Smooth muscle cell of bladder (primary cell): ENCODE results near the gene COQ3. TPM values are rescaled to one million over a fixed set of nuclear protein-coding genes. Genes with fewer than 3 reads are reported as not detected.

Experiments
- total RNA-seq: library from RNA; depleted of rRNA; stranded (reverse); fragments of >200 nt; gene quantifications from 2 replicates; pipeline ENCODE4 v1.2.3, GENCODE V29; 2014

COQ3 gene
- 3.0 and 4.4 TPM in 2 replicates for total RNA-seq

DNA sequence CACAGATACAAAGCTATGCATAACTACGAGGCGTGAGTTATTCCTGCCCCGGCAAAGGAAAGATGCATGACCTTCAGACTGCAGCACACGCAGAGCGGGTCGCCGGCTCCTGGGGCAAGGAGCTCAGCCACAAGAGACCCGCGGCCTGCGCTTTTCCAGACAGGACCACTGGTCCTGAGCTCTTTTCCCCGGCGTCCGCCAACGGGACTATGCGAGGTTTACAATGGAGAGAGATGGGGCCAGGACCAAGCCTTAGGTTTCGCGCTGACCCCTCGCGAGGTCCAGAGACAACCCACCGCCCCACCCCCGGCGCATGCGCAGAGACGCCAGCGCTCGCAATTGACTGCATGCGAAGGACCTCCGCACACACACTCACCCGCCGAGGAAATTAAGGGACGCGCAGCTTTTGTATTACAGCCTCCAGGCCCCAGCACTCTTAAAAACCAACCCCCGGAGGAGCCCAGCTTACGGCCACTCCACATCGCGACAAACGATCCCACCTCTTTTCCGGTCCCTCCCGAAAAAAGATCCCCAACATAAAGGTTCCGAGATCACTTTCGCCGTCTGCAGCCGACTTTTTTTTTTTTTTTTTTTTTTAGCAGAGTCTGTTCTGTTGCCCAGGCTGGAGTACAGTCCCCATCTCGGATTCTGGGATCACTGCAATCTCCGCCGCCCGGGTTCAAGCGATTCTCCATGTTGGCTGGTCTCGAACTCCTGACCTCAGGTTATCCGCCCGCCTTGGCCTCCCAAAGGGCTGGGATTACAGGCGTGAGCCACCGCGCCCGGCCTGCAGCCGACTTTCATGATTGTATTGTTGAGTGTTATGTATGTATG is at the start of gene COQ3:
Gene COQ3 (minus strand): TSS at position 498 of the 834 bp plus-strand sequence. CDS start 16 bp downstream, at position 482.

DNA sequence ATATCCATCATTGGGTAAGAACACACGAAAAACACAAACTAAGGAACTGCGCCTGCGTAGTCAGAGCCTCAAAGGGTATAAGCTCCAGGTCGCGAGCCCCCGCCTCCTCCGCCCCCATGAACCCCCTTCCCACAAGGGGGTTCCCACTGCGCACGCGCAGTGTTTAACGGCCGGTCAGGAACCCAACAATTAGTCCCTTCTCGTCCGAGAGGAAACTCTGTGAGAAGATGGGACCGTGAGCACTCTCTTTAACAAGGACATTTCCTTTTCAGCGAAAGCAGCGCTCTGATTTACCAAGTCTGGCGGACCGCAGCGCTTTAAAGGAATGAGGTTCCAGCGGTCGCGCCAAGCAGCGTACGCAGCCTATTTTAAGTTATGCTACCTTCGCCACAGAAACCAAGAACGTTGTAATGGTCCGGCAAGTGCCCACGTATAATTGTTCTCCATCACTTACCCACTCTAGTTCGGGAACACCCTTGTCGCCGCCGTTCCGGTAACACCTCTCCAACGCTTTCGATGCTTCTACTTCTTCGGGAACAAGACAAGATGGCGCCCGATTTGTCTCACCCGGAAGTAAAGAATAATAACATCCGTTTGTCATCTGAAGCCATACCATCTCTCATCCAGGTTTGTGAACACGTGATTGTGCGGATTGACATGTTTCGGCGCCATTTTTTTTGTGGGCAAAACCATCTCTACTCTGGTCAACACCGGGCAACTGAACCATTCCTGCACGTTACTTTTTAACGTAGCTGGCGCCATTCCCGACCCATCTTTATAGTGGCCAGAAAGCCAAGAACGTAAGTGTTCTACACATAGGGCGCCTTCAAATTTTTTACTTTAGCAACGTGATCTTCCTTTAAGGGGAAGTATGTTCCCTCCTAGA is 31.0 kb upstream of the COQ3 start, which contains the start of gene PNISR:
Gene PNISR (minus strand): TSS at position 548 of the 886 bp plus-strand sequence. CDS start 10,649 bp downstream, outside the sequence.

DNA sequence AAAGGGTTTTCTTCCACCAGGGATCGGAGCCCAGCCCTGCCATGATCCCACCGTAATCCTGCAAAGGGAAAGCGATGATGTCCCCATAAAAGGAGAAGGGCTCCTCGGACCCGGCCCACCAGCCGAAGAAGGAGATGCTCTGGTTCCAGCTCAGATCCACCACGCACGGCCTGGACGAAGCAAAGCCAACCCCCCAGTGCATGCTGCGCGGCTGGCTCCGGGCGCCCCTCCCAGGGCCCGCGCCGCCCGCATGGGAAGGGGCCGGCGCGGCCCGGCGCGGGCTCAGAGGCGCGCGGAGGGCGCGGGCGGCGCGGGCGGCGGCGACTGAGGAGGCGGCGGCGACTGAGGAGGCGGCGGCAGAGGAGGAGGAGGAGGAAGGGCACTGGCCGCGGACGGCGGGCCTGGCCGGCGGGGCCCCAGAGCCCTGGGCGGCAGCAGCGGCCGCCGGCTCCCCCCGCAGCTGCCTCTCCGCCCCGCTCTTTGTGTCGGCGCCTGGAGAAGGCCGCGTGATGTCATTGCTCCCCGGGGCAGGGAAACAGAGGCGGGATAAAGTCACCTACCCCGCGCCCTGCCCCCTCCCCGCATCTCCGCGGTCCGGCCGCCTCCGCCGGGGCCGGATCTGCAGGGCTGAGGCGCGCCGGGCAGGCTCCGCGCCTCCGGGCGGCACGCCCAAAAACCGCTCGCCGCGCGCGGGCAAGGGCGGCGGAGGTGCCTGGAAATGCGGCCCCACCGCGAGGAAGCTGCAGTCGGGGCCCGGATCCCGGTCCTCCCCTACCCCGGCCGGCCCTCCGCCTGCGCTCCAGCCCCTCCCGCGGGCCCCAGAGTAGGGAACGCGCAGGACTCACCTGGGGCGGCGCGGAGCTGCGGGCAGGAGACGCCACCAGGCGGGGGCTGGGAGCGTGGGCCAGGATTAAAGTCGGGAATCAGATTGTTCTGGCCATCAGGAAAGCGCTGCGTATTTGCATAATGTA is 44.5 kb downstream of the COQ3 start, which contains the start of gene FAXC:
Gene FAXC (minus strand): TSS at position 504 of the 971 bp plus-strand sequence. CDS start 302 bp downstream, at position 202.

Other genes with a start within 250 kb of the COQ3 start
- gene FAXC, start 44.5 kb downstream of the COQ3 start, total RNA-seq = 0.28 and 0.55 TPM in 2 replicates
- 54.6 and 57.9 TPM in 2 replicates for gene PNISR, start 31.1 kb upstream of the COQ3 start, total RNA-seq
- gene USP45, start 121.2 kb upstream of the COQ3 start, total RNA-seq = 15.9 and 19.6 TPM in 2 replicates
- gene CCNC, start 174.5 kb upstream of the COQ3 start, total RNA-seq = 55.8 and 67.0 TPM in 2 replicates
- gene PRDM13, start 212.6 kb upstream of the COQ3 start, total RNA-seq = not detected in 2 replicates